Measurements from ENCODE around the gene PCNX1.

The PCNX1 gene

GRCh38 chr14:71094722-71095121 lies 187.5 kb downstream of the PCNX1 start:
- H2BK12ac ChIP-seq (ENCODE audit: low read length in 2 of 2) = no peak overlapping the region
- peaks cover 0 to 63% of the 10 kb centered on the region in 2 experiments for H3K36me3 ChIP-seq (ENCODE audit: control insufficient read depth in 1 of 2, insufficient read depth in 2 of 2, low read depth in 1 of 2, low read length in 2 of 2)
- H3K14ac ChIP-seq (ENCODE audit: low read length in 2 of 2) = no peak overlapping the region
- no peak overlapping the region for H2AFZ ChIP-seq (ENCODE audit: low read depth, low read length)
- H2BK5ac ChIP-seq (ENCODE audit: low read depth, low read length, poor library complexity, severe bottlenecking) = no peak overlapping the region
- H3K27ac ChIP-seq (ENCODE audit: low read length, poor library complexity, severe bottlenecking) = no peak overlapping the region
- peaks cover 3% of the 10 kb centered on the region for H3K4me1 ChIP-seq (ENCODE audit: control insufficient read depth, insufficient read depth, low read depth, low read length)
- no peak overlapping the region for H4K91ac ChIP-seq (ENCODE audit: low read length)
- H3K27me3 ChIP-seq (ENCODE audit: control insufficient read depth in 1 of 2, insufficient read depth in 1 of 2, low read length in 2 of 2) = no peaks in the 10 kb centered on the region
- H3K4ac ChIP-seq (ENCODE audit: low read depth in 1 of 2, low read length in 2 of 2) = no peak overlapping the region
- H4K8ac ChIP-seq (ENCODE audit: low read length) = no peak overlapping the region
- H3K18ac ChIP-seq (ENCODE audit: low read depth in 1 of 2, low read length in 2 of 2) = no peak overlapping the region
- no peak overlapping the region for H2BK15ac ChIP-seq (ENCODE audit: low read depth, poor library complexity, severe bottlenecking)
- no peak overlapping the region for H3K23ac ChIP-seq (ENCODE audit: low read length in 2 of 2)
- H2BK120ac ChIP-seq (ENCODE audit: low read depth, low read length) = no peak overlapping the region
- peak overlapping the region; percentile 87 for H2AK5ac ChIP-seq (ENCODE audit: low read length, severe bottlenecking)
- H3K4me3 ChIP-seq (ENCODE audit: insufficient read depth in 1 of 2, low read depth in 1 of 2, low read length in 2 of 2) = no peak overlapping the region
- no peak for DNase-seq
- 98% methylated on average over 5 of the region's 5 CpGs for WGBS
- no peaks in the 10 kb centered on the region for H3K9me3 ChIP-seq (ENCODE audit: control insufficient read depth, low read length)
- H3K4me2 ChIP-seq (ENCODE audit: low read length, poor library complexity, severe bottlenecking) = no peak overlapping the region
- H3K79me1 ChIP-seq (replicated peaks; ENCODE audit: low read length, poor library complexity, severe bottlenecking) = peaks cover 18% of the 10 kb centered on the region
- H3K9ac ChIP-seq (ENCODE audit: low read length) = no peak overlapping the region

GRCh38 chr14:71096947-71097346 lies 189.7 kb downstream of the PCNX1 start:
- H2BK15ac ChIP-seq (ENCODE audit: low read depth, poor library complexity, severe bottlenecking) = no peak overlapping the region
- no peak overlapping the region for H2AFZ ChIP-seq (ENCODE audit: low read depth, low read length)
- no peak overlapping the region for H4K91ac ChIP-seq (ENCODE audit: low read length)
- H2BK12ac ChIP-seq (ENCODE audit: low read length in 2 of 2) = no peak overlapping the region
- H3K4me2 ChIP-seq (ENCODE audit: low read length, poor library complexity, severe bottlenecking) = no peak overlapping the region
- H3K4me1 ChIP-seq (ENCODE audit: control insufficient read depth, insufficient read depth, low read depth, low read length) = peaks cover 3% of the 10 kb centered on the region
- H3K18ac ChIP-seq (ENCODE audit: low read depth in 1 of 2, low read length in 2 of 2) = no peak overlapping the region
- no peak for DNase-seq
- no peak overlapping the region for H3K9ac ChIP-seq (ENCODE audit: low read length)
- H4K8ac ChIP-seq (ENCODE audit: low read length) = no peak overlapping the region
- H2BK120ac ChIP-seq (ENCODE audit: low read depth, low read length) = no peak overlapping the region
- H3K14ac ChIP-seq (ENCODE audit: low read length in 2 of 2) = no peak overlapping the region
- WGBS = 100% methylated on average over 4 of the region's 5 CpGs
- H3K4me3 ChIP-seq (ENCODE audit: insufficient read depth in 1 of 2, low read depth in 1 of 2, low read length in 2 of 2) = no peak overlapping the region
- H3K4ac ChIP-seq (ENCODE audit: low read depth in 1 of 2, low read length in 2 of 2) = no peak overlapping the region
- no peak overlapping the region for H2BK5ac ChIP-seq (ENCODE audit: low read depth, low read length, poor library complexity, severe bottlenecking)
- H3K23ac ChIP-seq (ENCODE audit: low read length in 2 of 2) = no peak overlapping the region
- H3K27me3 ChIP-seq (ENCODE audit: control insufficient read depth in 1 of 2, insufficient read depth in 1 of 2, low read length in 2 of 2) = no peaks in the 10 kb centered on the region
- no peaks in the 10 kb centered on the region for H3K9me3 ChIP-seq (ENCODE audit: control insufficient read depth, low read length)
- peaks cover 17% of the 10 kb centered on the region for H3K79me1 ChIP-seq (replicated peaks; ENCODE audit: low read length, poor library complexity, severe bottlenecking)
- no peak overlapping the region for H2AK5ac ChIP-seq (ENCODE audit: low read length, severe bottlenecking)
- no peak overlapping the region for H3K27ac ChIP-seq (ENCODE audit: low read length, poor library complexity, severe bottlenecking)
- peaks cover 1 to 57% of the 10 kb centered on the region in 2 experiments for H3K36me3 ChIP-seq (ENCODE audit: control insufficient read depth in 1 of 2, insufficient read depth in 2 of 2, low read depth in 1 of 2, low read length in 2 of 2)

- H3K36me3 ChIP-seq (ENCODE audit: control insufficient read depth in 1 of 2, insufficient read depth in 2 of 2, low read depth in 1 of 2, low read length in 2 of 2) = peaks cover 26 to 73% of the 10 kb centered on the region in 2 experiments
- no peak overlapping the region for H2BK5ac ChIP-seq (ENCODE audit: low read depth, low read length, poor library complexity, severe bottlenecking)
- no peak overlapping the region for H2AFZ ChIP-seq (ENCODE audit: low read depth, low read length)
- peaks cover 14% of the 10 kb centered on the region for H3K79me1 ChIP-seq (replicated peaks; ENCODE audit: low read length, poor library complexity, severe bottlenecking)
- H3K9me3 ChIP-seq (ENCODE audit: control insufficient read depth, low read length) = no peaks in the 10 kb centered on the region
- no peak overlapping the region for H3K18ac ChIP-seq (ENCODE audit: low read depth in 1 of 2, low read length in 2 of 2)
- H3K9ac ChIP-seq (ENCODE audit: low read length) = no peak overlapping the region
- no peak overlapping the region for H3K27ac ChIP-seq (ENCODE audit: low read length, poor library complexity, severe bottlenecking)
- H3K14ac ChIP-seq (ENCODE audit: low read length in 2 of 2) = no peak overlapping the region
- no peak overlapping the region for H4K8ac ChIP-seq (ENCODE audit: low read length)
- H3K4ac ChIP-seq (ENCODE audit: low read depth in 1 of 2, low read length in 2 of 2) = no peak overlapping the region
- H2BK120ac ChIP-seq (ENCODE audit: low read depth, low read length) = no peak overlapping the region
- H3K27me3 ChIP-seq (ENCODE audit: control insufficient read depth in 1 of 2, insufficient read depth in 1 of 2, low read length in 2 of 2) = no peaks in the 10 kb centered on the region
- 92% methylated on average over 2 of the region's 3 CpGs for WGBS
- no peak overlapping the region for H4K91ac ChIP-seq (ENCODE audit: low read length)
- no peaks in the 10 kb centered on the region for H3K4me1 ChIP-seq (ENCODE audit: control insufficient read depth, insufficient read depth, low read depth, low read length)
- no peak overlapping the region for H3K4me3 ChIP-seq (ENCODE audit: insufficient read depth in 1 of 2, low read depth in 1 of 2, low read length in 2 of 2)
- peak; percentile 66 for DNase-seq
- no peak overlapping the region for H2BK12ac ChIP-seq (ENCODE audit: low read length in 2 of 2)
- no peak overlapping the region for H3K23ac ChIP-seq (ENCODE audit: low read length in 2 of 2)
- no peak overlapping the region for H2AK5ac ChIP-seq (ENCODE audit: low read length, severe bottlenecking)
- H2BK15ac ChIP-seq (ENCODE audit: low read depth, poor library complexity, severe bottlenecking) = no peak overlapping the region
- no peak overlapping the region for H3K4me2 ChIP-seq (ENCODE audit: low read length, poor library complexity, severe bottlenecking)
These were observed 196.6 kb downstream of the PCNX1 start for GRCh38 chr14:71103662-71104484.

GRCh38 chr14:71105177-71105576 lies 197.9 kb downstream of the PCNX1 start:
- no peak overlapping the region for H4K8ac ChIP-seq (ENCODE audit: low read length)
- no peaks in the 10 kb centered on the region for H3K27me3 ChIP-seq (ENCODE audit: control insufficient read depth in 1 of 2, insufficient read depth in 1 of 2, low read length in 2 of 2)
- 100% methylated on average over 1 of the region's 2 CpGs for WGBS
- no peak overlapping the region for H2BK12ac ChIP-seq (ENCODE audit: low read length in 2 of 2)
- no peak overlapping the region for H3K14ac ChIP-seq (ENCODE audit: low read length in 2 of 2)
- no peak overlapping the region for H3K27ac ChIP-seq (ENCODE audit: low read length, poor library complexity, severe bottlenecking)
- H3K9ac ChIP-seq (ENCODE audit: low read length) = no peak overlapping the region
- no peak for DNase-seq
- H3K79me1 ChIP-seq (replicated peaks; ENCODE audit: low read length, poor library complexity, severe bottlenecking) = peaks cover 16% of the 10 kb centered on the region
- no peak overlapping the region for H2AFZ ChIP-seq (ENCODE audit: low read depth, low read length)
- H2BK120ac ChIP-seq (ENCODE audit: low read depth, low read length) = no peak overlapping the region
- no peak overlapping the region for H4K91ac ChIP-seq (ENCODE audit: low read length)
- H2AK5ac ChIP-seq (ENCODE audit: low read length, severe bottlenecking) = peak overlapping the region; percentile 36
- no peak overlapping the region for H3K4me2 ChIP-seq (ENCODE audit: low read length, poor library complexity, severe bottlenecking)
- no peaks in the 10 kb centered on the region for H3K4me1 ChIP-seq (ENCODE audit: control insufficient read depth, insufficient read depth, low read depth, low read length)
- H3K4me3 ChIP-seq (ENCODE audit: insufficient read depth in 1 of 2, low read depth in 1 of 2, low read length in 2 of 2) = no peak overlapping the region
- no peak overlapping the region for H3K4ac ChIP-seq (ENCODE audit: low read depth in 1 of 2, low read length in 2 of 2)
- H3K18ac ChIP-seq (ENCODE audit: low read depth in 1 of 2, low read length in 2 of 2) = no peak overlapping the region
- no peak overlapping the region for H2BK15ac ChIP-seq (ENCODE audit: low read depth, poor library complexity, severe bottlenecking)
- H2BK5ac ChIP-seq (ENCODE audit: low read depth, low read length, poor library complexity, severe bottlenecking) = no peak overlapping the region
- peaks cover 29 to 86% of the 10 kb centered on the region in 2 experiments for H3K36me3 ChIP-seq (ENCODE audit: control insufficient read depth in 1 of 2, insufficient read depth in 2 of 2, low read depth in 1 of 2, low read length in 2 of 2)
- no peak overlapping the region for H3K23ac ChIP-seq (ENCODE audit: low read length in 2 of 2)
- H3K9me3 ChIP-seq (ENCODE audit: control insufficient read depth, low read length) = no peaks in the 10 kb centered on the region

Data from mesenchymal stem cell (in vitro differentiated cells and primary cell).